AG09309 (cell line): ENCODE results near the gene ENAH.

ENCODE experiments used
- DNase-seq: peaks from one replicate; pipeline ENCODE4 v3.0.0-alpha.2; 2010; ENCODE audit warnings: low read depth
- H3K4me3 ChIP-seq: 2 replicates; pipeline ENCODE4 v1.5.1; 2011; ENCODE audit warnings: mild to moderate bottlenecking, low read depth, low read length, moderate library complexity; ENCODE audit not compliant: control insufficient read depth
- CTCF ChIP-seq: IDR thresholded peaks from 2 replicates; pipeline ENCODE4 v1.5.1; 2011; ENCODE audit warnings: mild to moderate bottlenecking, low read depth, low read length, inconsistent platforms; ENCODE audit not compliant: insufficient read depth, control insufficient read depth; ENCODE audit errors: missing control alignments

The ENAH gene

DNA sequence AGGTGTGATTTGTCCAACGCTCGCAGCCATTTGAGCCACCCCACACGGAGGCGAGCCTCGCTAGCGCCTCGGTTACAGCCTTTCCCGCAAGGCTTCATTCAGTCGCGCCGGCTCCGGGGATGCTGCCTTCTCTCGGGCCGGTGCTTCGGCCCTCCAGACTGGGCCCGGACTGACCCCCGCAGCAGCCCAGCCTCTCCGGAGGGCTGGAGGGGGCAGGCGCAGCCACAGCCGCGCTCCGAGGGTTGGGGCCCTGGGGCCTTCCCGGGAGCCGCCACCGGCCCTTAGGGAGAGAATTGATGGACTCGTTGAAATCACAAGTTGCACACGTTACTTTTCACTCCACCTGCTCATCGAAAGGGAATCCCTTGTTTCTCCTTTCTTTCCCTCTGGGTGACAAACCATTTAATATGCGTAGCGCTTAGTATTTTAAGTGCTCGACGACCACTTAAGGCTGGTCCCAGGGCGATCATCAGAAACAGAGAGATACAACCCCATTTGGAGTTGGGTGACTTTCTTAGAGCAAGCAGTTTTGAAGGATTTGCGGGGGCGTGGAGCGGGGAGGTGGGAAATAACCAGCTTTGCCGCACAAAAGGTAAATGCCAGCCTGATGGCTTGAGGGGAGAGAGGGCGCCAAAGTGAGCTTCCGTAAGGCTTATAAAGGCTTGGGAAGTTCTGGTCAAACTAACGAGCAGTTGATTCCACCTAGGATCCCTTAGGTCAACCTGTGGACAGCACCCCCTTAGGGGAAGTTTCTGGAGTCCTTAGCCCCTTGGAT, 24.6 kb upstream of the ENAH start:
- no peak for DNase-seq
- no peak for TF ChIP-seq CTCF
- no peak overlapping the region for H3K4me3 ChIP-seq

- DNase-seq, result no peak
- no peak overlapping the region for H3K4me3 ChIP-seq
- TF ChIP-seq CTCF, result no peak
Observed at GRCh38 chr1:225674381-225674780, 21.5 kb upstream of the ENAH start.

DNA sequence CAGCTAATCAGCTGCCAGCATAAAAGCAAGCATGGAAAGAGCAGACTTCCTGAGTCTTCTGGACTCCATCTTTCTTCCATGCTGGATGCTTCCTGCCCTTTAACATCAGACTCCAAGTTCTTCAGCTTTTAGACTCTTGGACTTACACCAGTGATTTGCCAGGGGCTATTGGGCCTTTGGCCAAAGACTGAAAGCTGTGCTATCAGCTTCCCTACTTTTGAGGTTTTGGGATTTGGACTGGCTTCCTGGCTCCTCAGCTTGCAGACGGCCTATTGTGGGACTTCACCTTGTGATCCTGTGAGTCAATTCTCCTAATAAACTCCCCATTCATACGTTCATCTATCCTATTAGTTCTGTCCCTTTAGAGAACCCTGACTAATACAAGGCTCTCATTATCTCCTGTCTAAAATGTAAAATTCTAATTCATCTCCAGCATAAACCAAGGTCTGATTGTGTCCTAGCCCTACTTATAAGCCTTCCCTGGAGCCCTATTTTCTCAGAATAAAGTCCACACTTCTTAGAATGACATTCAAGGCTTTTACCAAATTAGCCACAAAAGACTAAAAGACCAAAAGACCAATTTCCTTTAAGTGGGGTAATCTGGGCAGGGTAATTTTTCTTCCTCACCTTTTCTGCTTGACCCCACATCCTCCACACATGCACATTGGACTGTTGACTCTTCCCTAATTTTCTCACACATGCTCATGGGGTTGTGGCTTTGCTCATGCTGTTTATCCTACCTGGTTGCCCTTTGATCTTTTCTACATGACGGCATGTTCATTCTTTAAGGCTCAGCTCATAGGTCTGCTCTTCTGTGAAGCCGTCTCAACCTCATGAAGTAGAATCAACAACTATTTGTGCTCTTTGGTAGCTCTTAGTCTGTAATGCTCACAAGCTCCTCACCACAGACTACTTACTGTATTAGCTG, 18.1 kb upstream of the ENAH start:
- DNase-seq, result no peak
- no peak for TF ChIP-seq CTCF

GRCh38 chr1:225670356-225670755, 17.4 kb upstream of the ENAH start:
- no peak for DNase-seq
- no peak for TF ChIP-seq CTCF
- H3K4me3 ChIP-seq, result no peak overlapping the region

More for the DNA sequence above, 18.1 kb upstream of the ENAH start:
- H3K4me3 ChIP-seq, result no peak overlapping the region

- no peak overlapping the region for H3K4me3 ChIP-seq
- no peak for DNase-seq
- no peak for TF ChIP-seq CTCF
Observed at GRCh38 chr1:225668222-225668621, 15.3 kb upstream of the ENAH start.

- no peak for DNase-seq
- no peak for TF ChIP-seq CTCF
Observed at GRCh38 chr1:225667362-225667761, 14.4 kb upstream of the ENAH start.

More at GRCh38 chr1:225667362-225667761, 14.4 kb upstream of the ENAH start:
- no peak overlapping the region for H3K4me3 ChIP-seq
